Measurements from ENCODE around the gene CCDC85A.

GRCh38 chr2:56175779-56176178, 8.0 kb upstream of the CCDC85A start:
- TF ChIP-seq YY1 (IDR thresholded peaks at IDR 0.05; ENCODE audit: insufficient read depth, insufficient read length): no peak
- no peak for TF ChIP-seq ZNF274 (IDR thresholded peaks at IDR 0.05; ENCODE audit: low read depth, low read length)

Measured in NT2/D1 (cell line).